A549 (cell line): ENCODE measurements around the gene PIP5KL1.

Experiments used
- BHLHE40 ChIP-seq: IDR thresholded peaks from 2 replicates; pipeline ENCODE4 v1.6.1; 2012; ENCODE audit warnings: low read depth, low read length, inconsistent platforms
- CEBPB ChIP-seq, 2 experiments: fragments of >200 bp in 1 of 2; sonication (Bioruptor Twin) in 1 of 2; formaldehyde crosslinking in 1 of 2; IDR thresholded peaks; 2 replicates each; pipeline ENCODE4 v1.6.1; 2012 to 2016
- CHD2 ChIP-seq: fragments of 150-350 bp; IDR thresholded peaks from 2 replicates; pipeline ENCODE4 v1.6.1; 2014; ENCODE audit warnings: low read length; ENCODE audit not compliant: partially characterized antibody
- EHF ChIP-seq: fragments of 250-450 bp; sonication (Bioruptor Pico); IDR thresholded peaks from 2 replicates; pipeline ENCODE4 v1.5.0; 2020; ENCODE audit warnings: mild to moderate bottlenecking
- FOSL2 ChIP-seq, 2 experiments: fragments of 450-650 bp in 1 of 2; fragments of >200 bp in 1 of 2; sonication (Bioruptor Twin) in 1 of 2; formaldehyde crosslinking; IDR thresholded peaks; 2 replicates each; pipeline versions ENCODE4 v1.5.0 to v1.6.1; 2016 to 2020; ENCODE audit warnings: mild to moderate bottlenecking in 1 of 2, moderate library complexity in 1 of 2
- MAFK ChIP-seq: fragments of 450-650 bp; IDR thresholded peaks from 2 replicates; pipeline ENCODE4 v1.6.1; 2014; ENCODE audit not compliant: partially characterized antibody
- NR3C1 ChIP-seq: fragments of >200 bp; sonication (Bioruptor Twin); formaldehyde crosslinking; IDR thresholded peaks from 3 replicates; pipeline ENCODE4 v1.6.1; 2017
- PHF8 ChIP-seq: fragments of 200-600 bp; sonication (generic); IDR thresholded peaks from 2 replicates; pipeline ENCODE4 v1.6.1; 2016; ENCODE audit warnings: low read depth, mild to moderate bottlenecking, antibody characterized with exemption, moderate library complexity, borderline replicate concordance
- POLR2A ChIP-seq: IDR thresholded peaks from 2 replicates; pipeline ENCODE4 v1.6.1; 2012; ENCODE audit warnings: mild to moderate bottlenecking, low read length
- RAD21 ChIP-seq, 2 experiments: fragments of >200 bp in 1 of 2; sonication (Bioruptor Twin) in 1 of 2; formaldehyde crosslinking in 1 of 2; IDR thresholded peaks in 1 of 2; conservative IDR thresholded peaks in 1 of 2; 2 replicates in 1 of 2; 3 replicates in 1 of 2; pipeline ENCODE4 v1.6.1; 2012 to 2018; ENCODE audit warnings: inconsistent platforms in 1 of 2
- ZC3H11A ChIP-seq: fragments of 450-650 bp; IDR thresholded peaks from 2 replicates; pipeline ENCODE4 v1.6.1; 2014; ENCODE audit warnings: antibody characterized with exemption, mild to moderate bottlenecking
- ZNF302 ChIP-seq: fragments of 250-450 bp; sonication (Bioruptor Pico); IDR thresholded peaks from 2 replicates; pipeline ENCODE4 v1.9.0; 2021; ENCODE audit warnings: inconsistent platforms, mild to moderate bottlenecking, moderate library complexity
- TF ChIP-seq, protein P1 (sequence below): fragments of 200-600 bp; sonication (generic); IDR thresholded peaks from 2 replicates; pipeline ENCODE4 v1.6.1; 2016; ENCODE audit warnings: antibody characterized with exemption, mild to moderate bottlenecking, moderate library complexity
- TF ChIP-seq, protein P2 (sequence below): fragments of >200 bp; sonication (Bioruptor Twin); formaldehyde crosslinking; IDR thresholded peaks from 3 replicates; pipeline ENCODE4 v1.5.1; 2016

DNA sequence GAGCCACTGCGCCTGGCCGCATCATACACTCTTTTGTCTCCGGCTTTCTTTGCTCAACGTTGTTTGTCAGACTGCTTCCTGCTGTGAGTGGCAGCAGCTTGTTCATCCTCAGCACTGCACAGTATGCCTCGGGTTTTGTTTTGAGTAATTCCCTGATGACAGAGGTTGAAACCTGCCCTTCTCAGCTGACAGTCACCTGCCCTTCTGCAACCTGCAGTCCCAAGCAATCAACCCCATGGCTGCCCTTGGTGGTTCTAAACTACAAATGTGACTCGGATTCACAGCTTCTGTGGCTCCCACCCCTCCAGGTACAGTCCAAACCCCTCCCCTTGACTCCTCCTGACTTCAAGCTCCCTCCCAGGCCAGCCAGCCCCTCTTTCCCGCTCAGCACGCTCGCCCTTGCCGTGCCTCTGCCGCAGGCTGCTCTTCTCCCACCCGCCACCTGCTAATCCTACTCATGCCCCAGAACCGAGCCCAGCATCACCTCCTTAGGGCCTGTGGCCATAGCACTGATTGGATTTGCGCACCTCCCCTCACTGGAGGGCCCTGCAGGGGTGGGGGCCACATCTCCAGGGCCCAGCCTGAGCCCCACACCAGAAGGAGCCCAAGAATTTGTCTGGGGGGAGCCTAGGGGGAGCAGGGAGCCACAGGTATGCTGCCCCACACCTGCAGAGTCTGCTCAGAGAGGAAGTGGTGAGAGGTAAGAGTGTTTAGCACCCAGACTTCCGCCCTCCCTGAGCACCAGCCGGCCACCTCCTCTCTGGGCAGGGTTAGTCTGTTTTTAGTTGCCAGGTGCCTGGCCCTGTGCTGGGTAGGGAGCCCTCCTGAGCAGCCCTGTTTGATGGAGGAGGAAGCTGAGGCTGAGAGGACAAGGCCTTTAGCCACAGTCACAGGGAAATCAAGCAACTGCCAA, 40.1 kb upstream of the PIP5KL1 start:
- TF ChIP-seq NR3C1 (no peak), MAFK (no peak), ZNF302 (CRISPR knock-in tag) (no peak), ZC3H11A (no peak), CHD2 (no peak), PHF8 (no peak), POLR2A (no peak), BHLHE40 (no peak), FOSL2 (IDR thresholded peaks at IDR 0.05) (no peak), FOSL2 (CRISPR knock-in tag; IDR thresholded peaks at IDR 0.05) (no peak), CEBPB (IDR thresholded peaks at IDR 0.05) (no peak), EHF (no peak), RAD21 (conservative IDR thresholded peaks at IDR 0.05 in 1 of 2, IDR thresholded peaks at IDR 0.05 in 1 of 2) (no peak)
- TF ChIP-seq, protein P1, sequence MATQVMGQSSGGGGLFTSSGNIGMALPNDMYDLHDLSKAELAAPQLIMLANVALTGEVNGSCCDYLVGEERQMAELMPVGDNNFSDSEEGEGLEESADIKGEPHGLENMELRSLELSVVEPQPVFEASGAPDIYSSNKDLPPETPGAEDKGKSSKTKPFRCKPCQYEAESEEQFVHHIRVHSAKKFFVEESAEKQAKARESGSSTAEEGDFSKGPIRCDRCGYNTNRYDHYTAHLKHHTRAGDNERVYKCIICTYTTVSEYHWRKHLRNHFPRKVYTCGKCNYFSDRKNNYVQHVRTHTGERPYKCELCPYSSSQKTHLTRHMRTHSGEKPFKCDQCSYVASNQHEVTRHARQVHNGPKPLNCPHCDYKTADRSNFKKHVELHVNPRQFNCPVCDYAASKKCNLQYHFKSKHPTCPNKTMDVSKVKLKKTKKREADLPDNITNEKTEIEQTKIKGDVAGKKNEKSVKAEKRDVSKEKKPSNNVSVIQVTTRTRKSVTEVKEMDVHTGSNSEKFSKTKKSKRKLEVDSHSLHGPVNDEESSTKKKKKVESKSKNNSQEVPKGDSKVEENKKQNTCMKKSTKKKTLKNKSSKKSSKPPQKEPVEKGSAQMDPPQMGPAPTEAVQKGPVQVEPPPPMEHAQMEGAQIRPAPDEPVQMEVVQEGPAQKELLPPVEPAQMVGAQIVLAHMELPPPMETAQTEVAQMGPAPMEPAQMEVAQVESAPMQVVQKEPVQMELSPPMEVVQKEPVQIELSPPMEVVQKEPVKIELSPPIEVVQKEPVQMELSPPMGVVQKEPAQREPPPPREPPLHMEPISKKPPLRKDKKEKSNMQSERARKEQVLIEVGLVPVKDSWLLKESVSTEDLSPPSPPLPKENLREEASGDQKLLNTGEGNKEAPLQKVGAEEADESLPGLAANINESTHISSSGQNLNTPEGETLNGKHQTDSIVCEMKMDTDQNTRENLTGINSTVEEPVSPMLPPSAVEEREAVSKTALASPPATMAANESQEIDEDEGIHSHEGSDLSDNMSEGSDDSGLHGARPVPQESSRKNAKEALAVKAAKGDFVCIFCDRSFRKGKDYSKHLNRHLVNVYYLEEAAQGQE = no peak
- TF ChIP-seq, protein P2, sequence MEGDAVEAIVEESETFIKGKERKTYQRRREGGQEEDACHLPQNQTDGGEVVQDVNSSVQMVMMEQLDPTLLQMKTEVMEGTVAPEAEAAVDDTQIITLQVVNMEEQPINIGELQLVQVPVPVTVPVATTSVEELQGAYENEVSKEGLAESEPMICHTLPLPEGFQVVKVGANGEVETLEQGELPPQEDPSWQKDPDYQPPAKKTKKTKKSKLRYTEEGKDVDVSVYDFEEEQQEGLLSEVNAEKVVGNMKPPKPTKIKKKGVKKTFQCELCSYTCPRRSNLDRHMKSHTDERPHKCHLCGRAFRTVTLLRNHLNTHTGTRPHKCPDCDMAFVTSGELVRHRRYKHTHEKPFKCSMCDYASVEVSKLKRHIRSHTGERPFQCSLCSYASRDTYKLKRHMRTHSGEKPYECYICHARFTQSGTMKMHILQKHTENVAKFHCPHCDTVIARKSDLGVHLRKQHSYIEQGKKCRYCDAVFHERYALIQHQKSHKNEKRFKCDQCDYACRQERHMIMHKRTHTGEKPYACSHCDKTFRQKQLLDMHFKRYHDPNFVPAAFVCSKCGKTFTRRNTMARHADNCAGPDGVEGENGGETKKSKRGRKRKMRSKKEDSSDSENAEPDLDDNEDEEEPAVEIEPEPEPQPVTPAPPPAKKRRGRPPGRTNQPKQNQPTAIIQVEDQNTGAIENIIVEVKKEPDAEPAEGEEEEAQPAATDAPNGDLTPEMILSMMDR = no peak
